ENCODE measurements around the gene GLOD4.

GRCh38 chr17:788551-788950 lies 6.5 kb upstream of the GLOD4 start:
- TF ChIP-seq POLR2A (IDR thresholded peaks at IDR 0.05) = no peak
- TF ChIP-seq POLR2AphosphoS5 (IDR thresholded peaks at IDR 0.05) = no peak
- no peak for TF ChIP-seq CTCF (IDR thresholded peaks at IDR 0.05)
